SK-N-MC (cell line): ENCODE results near the gene DISC1.

Experiments
- EZH2 ChIP-seq: fragments of 200-600 bp; sonication (generic); IDR thresholded peaks from one replicate; pipeline ENCODE4 v1.6.1; 2017; ENCODE audit warnings: antibody characterized with exemption
- FOXP2 ChIP-seq: optimal IDR thresholded peaks from 2 replicates; pipeline ENCODE3; 2011; ENCODE audit warnings: mild to moderate bottlenecking, moderate library complexity; ENCODE audit not compliant: insufficient read depth; ENCODE audit errors: extremely low read length, control extremely low read depth
- POLR2AphosphoS5 ChIP-seq: IDR thresholded peaks from 2 replicates; pipeline ENCODE4 v1.6.1; 2012; ENCODE audit warnings: mild to moderate bottlenecking, low read depth, low read length, borderline replicate concordance

DNA sequence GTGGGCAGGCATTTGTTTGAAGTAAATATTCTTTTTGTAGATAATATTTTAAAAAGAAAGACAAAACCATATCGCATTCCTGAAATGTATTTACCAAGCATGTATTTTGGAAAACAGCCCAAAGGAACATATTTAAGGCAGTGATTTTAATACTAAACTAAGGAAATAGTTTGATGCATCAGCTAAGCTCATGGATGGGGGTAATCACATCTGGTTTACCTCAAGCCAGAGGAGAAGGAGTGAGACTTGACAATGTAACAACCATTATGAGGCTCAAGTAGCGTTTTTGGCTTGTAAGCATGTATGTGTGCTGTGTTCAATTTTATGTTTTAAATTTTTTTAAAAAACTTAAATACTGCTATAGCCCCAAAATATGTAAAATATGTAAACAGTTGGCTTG, 390.5 kb downstream of the DISC1 start:
- TF ChIP-seq POLR2AphosphoS5 (no peak), EZH2 (no peak), FOXP2 (no peak)
